H7 (cell line): ENCODE data around the gene SDHAF4. TPM values are rescaled to one million over a fixed set of nuclear protein-coding genes. Genes with fewer than 3 reads are reported as not detected.
A peak's percentile ranks its signal among the peaks of the same experiment; 100 is the strongest.

Experiments used
- DNase-seq: peaks from one replicate; pipeline ENCODE4 v3.0.0; 2012
- H3K27me3 ChIP-seq: 2 replicates; pipeline ENCODE4 v1.6.0; 2011; ENCODE audit warnings: mild to moderate bottlenecking, low read length; ENCODE audit not compliant: control insufficient read depth, insufficient read depth
- H3K36me3 ChIP-seq: replicated peaks from 2 replicates; pipeline ENCODE4 v1.5.1; 2011; ENCODE audit warnings: low read length; ENCODE audit not compliant: control insufficient read depth, insufficient read depth
- H3K4me3 ChIP-seq: 2 replicates; pipeline ENCODE4 v1.5.1; 2011; ENCODE audit warnings: low read depth, mild to moderate bottlenecking, control low read depth, low read length, moderate library complexity; ENCODE audit not compliant: insufficient read depth
- total RNA-seq: library from RNA; depleted of rRNA; stranded (reverse); fragments of >200 nt; shearing (Covaris generic); gene quantifications from 2 replicates; pipeline ENCODE4 v1.2.3, GENCODE V29; 2014; rRNA removed

SDHAF4 gene
- total RNA-seq, 1 experiment from 2014 or later, result 32.3 TPM

- H3K36me3 ChIP-seq, result no peaks in the 10 kb centered on the region
- no peak overlapping the region for H3K4me3 ChIP-seq
- no peaks in the 10 kb centered on the region for H3K27me3 ChIP-seq
- DNase-seq, result no peak
These were observed 50.1 kb downstream of the SDHAF4 start for GRCh38 chr6:70616728-70617260.

DNA sequence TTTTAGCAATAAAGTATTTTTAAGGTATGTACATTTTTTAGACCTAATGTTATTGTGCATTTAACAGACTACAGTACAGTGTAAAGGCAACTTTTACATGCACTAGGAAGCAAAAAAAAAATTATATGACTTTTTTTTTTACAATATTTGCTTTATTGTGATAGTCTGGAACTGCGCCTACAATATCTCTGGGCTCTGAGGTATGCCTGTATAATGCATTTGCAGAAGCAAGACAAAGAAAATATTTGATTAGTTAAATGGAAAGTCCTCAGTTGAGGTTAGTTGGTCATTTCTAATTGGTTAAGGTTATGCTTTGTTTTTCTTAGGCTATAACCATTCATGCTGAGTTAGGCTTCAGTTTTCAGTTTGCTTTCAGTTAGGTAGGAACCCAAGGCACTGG lies 54.0 kb downstream of the SDHAF4 start:
- Histone ChIP-seq H3K27me3 (no peaks in the 10 kb centered on the region), H3K4me3 (no peak overlapping the region), H3K36me3 (no peaks in the 10 kb centered on the region)
- DNase-seq, result no peak

DNA sequence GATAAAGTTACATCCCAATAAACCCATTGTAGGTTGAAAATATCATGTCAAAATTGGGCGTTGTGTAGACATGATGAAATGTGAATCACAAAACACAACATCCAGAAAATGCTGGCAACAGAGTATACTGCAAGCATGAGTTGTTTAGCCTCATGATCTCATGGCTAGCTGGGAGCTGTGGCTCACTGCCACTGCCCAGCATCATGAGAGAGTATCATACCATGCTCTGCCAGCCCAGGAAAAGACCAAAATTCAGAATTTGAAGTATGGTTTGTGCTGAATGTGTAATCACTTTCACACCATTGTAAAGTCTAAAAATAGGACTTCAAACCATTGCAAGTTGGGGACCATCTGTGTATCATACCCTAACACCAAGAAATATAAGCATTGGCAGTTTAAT lies 55.7 kb downstream of the SDHAF4 start:
- H3K4me3 ChIP-seq, result no peak overlapping the region
- DNase-seq, result no peak

DNA sequence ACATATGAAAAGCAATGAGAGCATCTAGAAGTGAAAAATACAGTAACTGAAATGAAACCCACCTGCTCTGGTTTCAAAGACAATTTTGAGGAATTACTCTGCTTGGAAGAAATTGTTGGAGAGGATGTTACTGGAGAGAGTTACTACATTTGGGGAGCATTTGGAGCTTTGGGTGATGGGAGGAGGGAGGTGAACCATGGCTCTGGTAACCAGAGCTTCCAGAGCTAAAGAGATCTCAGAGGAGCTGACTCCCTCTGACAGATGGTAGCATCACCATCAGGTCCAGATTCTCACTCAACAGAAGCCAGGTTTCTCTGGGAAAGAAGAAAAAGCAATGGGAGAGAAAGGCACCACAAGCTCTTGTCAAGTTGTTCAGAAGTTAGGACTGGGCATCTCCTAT lies 58.7 kb downstream of the SDHAF4 start:
- H3K4me3 ChIP-seq, result no peak overlapping the region
- H3K36me3 ChIP-seq, result no peaks in the 10 kb centered on the region
- H3K27me3 ChIP-seq, result no peaks in the 10 kb centered on the region
- DNase-seq, result no peak

More for the DNA sequence above, 55.7 kb downstream of the SDHAF4 start:
- no peaks in the 10 kb centered on the region for H3K27me3 ChIP-seq
- no peaks in the 10 kb centered on the region for H3K36me3 ChIP-seq

DNA sequence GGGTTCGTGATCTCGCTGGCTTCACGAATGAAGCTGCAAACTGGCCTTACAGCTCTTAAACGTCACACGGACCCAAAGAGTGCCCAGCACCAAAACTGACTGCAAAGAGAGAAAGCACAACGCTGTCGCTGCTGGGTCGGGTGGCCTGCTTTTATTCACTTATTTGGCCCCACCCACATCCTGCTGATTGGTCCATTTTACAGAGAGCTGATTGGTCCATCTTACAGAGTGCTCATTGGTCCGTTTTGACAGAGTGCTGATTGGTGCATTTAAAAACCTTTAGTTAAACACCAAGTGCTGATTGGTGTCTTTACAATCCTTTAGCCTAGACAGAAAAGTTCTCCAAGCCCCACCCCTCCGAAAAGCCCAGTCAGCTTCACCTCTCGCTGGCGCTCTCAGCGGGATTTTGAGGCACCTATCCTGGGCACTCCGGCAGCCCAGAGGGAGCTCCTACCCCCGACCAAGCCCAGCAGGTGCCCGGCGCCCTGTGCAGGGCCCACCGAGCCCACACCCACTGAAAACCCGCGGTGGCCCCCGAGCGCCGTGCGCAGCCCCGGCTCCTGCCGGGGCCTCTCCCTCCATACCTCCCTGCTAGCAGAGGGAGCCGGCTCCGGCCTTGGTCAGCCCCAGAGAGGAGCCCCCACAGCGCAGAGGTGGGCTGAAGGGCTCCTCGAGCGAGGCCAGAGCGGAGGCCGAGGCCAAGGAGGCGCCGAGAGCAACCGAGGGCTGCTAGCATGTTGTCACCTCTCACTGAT lies 60.9 kb downstream of the SDHAF4 start:
- Histone ChIP-seq H3K36me3 (no peaks in the 10 kb centered on the region), H3K27me3 (no peaks in the 10 kb centered on the region), H3K4me3 (no peak overlapping the region)
- DNase-seq, result no peak

DNA sequence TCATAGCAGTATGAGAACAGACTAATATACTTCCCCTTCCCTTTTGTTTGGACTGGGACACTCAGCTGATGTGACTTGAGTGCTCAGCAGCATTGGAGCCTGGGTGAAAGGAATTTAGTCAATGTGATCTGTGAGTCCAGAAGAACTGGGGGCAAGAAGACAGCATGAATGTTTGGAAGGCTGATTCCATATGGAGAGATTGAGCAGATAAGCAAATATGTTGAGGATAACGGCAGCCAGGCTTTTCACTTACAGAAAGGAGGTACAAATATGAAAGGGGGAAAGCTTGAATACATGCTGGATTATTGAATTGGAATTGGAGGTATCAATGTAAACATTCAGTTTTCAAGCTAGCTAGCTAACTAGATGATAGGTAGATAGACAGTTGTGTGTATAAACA lies 63.2 kb downstream of the SDHAF4 start:
- no peak for DNase-seq
- Histone ChIP-seq H3K27me3 (no peaks in the 10 kb centered on the region), H3K4me3 (no peak overlapping the region)

GRCh38 chr6:70633870-70634269 lies 67.1 kb downstream of the SDHAF4 start:
- H3K4me3 ChIP-seq, result no peak overlapping the region
- no peak for DNase-seq
- no peaks in the 10 kb centered on the region for H3K36me3 ChIP-seq
- H3K27me3 ChIP-seq, result no peaks in the 10 kb centered on the region

More for the DNA sequence above, 63.2 kb downstream of the SDHAF4 start:
- no peaks in the 10 kb centered on the region for H3K36me3 ChIP-seq

GRCh38 chr6:70636596-70636995 lies 69.9 kb downstream of the SDHAF4 start:
- DNase-seq, result peak; percentile 42
- H3K27me3 ChIP-seq, result no peaks in the 10 kb centered on the region
- no peak overlapping the region for H3K4me3 ChIP-seq

GRCh38 chr6:70638468-70638867 lies 71.7 kb downstream of the SDHAF4 start:
- Histone ChIP-seq H3K36me3 (no peaks in the 10 kb centered on the region), H3K27me3 (no peaks in the 10 kb centered on the region), H3K4me3 (no peak overlapping the region)
- DNase-seq, result no peak

More at GRCh38 chr6:70636596-70636995, 69.9 kb downstream of the SDHAF4 start:
- H3K36me3 ChIP-seq, result no peaks in the 10 kb centered on the region

Other genes starting within 250 kb of the SDHAF4 start
- gene FAM135A, start 153.4 kb upstream of the SDHAF4 start, total RNA-seq, result 29.1 and 37.3 TPM in 2 replicates
- 25.5 and 39.5 TPM in 2 replicates for gene SMAP1, start 101.0 kb downstream of the SDHAF4 start, total RNA-seq